Measurements from ENCODE around the gene ANGEL2.

ANGEL2 gene

DNA sequence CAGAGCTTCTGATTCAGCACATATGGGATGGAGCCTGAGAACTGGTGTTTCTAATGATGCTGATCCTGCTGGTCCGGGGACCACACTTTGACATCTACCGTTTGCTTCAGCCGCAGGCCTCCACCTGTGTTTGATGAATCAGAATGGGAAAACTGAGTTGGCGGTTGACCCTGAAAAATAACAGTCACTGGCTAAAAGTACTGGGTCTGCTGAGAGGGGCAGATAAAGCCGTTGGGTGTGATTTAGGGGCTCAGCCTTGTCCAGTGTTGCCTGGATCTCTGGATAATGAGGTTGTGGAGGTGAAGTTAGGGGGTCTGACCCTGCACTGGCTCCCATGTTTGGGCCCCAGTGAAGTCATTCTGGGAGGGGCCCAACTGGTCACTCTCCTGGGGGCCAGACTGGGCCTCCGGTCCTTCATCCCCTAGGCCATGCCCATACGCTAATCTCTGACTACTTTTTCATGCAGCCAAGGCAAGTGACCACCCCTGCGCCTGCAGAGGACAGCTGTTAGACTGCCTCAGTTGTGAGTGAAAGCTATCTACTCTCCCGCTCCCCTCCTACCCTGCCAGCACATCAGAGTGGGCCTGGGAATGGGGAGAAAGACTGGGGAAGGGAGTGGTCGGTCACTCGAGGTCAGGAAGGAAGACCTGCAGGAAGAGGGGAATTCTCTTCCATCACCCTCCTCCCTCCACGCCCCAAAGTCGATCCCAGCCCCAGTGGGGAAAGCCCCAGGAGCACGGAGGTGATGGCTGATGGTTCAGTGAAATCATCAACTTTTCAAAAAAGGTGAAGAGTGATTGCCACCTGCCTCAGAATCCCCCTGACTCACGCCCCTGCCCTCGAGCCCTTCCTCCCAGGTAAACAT lies 37.7 kb downstream of the ANGEL2 start:
- TF ChIP-seq POLR2A (IDR thresholded peaks at IDR 0.05; ENCODE audit: low read depth, low read length) (peak; percentile 16; the same call in 1 of the 2 replicates), POU2F2 (IDR thresholded peaks at IDR 0.05; ENCODE audit: low read depth, low read length) (0 out of 2 replicates have a peak, but pooled peaks have one; percentile 12), POLR2AphosphoS5 (IDR thresholded peaks at IDR 0.05; ENCODE audit: low read depth, low read length) (0 out of 2 replicates have a peak, but pooled peaks have one; percentile 5), SPI1 (IDR thresholded peaks at IDR 0.05; ENCODE audit: low read depth, low read length) (no peak), PAX5 (IDR thresholded peaks at IDR 0.05; ENCODE audit: insufficient read depth, low read length, severe bottlenecking) (no peak), TAF1 (IDR thresholded peaks at IDR 0.05; ENCODE audit: low read depth, low read length) (peak; percentile 37; the same call in 1 of the 2 replicates)
- FAIRE-seq (peak; percentile 67), DNase-seq (ENCODE audit: insufficient read length, low spot score) (no peak)

DNA sequence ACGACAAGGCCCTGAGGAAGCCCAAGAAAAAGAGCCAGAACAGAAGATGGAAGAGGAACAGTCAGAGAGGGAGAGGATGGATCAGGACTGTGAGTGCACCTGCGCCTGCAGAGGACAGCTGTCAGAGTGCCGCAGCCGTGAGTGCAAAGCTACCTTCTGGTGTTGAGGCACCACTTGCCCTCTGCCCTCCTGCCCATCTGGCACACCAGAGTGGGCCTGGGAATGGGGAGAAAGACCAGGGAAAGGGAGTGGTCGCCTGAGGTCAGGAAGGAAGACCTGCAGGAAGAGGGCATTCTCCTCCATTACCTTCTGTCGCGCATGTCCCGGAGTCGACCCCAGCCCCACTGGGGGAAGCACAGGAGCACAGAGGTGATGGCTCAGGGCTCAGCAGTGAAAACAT lies 39.1 kb downstream of the ANGEL2 start:
- FAIRE-seq, result no peak

DNA sequence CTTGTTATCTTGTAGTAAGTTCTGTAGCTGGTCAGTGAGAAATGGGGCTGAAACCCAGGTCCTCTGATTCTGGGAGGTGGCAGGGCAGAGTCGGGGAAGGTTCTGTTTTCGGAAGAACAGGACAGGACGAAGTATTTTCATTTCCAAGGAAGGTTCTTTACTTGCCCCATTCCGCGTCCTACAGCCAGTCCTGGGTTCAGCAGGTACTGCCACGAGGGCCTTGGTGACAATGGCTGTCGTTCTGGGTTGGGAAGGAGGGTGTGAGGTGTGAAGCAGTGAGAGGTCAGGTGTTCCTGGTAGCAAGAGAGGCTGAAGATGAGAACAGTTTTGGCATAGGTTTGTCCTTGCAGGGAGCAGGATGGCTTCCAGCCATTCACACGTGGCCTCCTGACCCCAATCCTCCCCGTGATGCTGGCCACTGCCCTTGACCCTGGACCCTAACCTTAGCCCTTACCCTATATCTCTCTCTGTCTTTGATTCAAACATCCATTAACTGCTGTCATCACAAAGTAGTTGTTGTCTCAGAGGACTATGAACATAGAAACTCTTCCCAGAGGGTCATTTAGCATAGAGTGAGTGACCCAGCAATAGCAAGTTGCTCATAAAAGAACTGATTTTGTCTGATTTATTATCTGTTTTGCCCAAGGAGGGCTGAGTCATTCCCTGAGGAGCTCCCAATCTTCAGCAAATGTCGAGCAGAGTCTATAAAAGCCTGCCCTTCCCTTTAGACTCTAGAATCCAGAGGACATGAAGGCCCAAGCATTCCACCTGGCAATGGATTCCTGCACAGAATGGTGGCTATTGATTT lies 40.4 kb downstream of the ANGEL2 start:
- TF ChIP-seq SPI1 (IDR thresholded peaks at IDR 0.05; ENCODE audit: low read depth, low read length), result no peak
- TF ChIP-seq POU2F2 (IDR thresholded peaks at IDR 0.05; ENCODE audit: low read depth, low read length), result no peak
- no peak for TF ChIP-seq TAF1 (IDR thresholded peaks at IDR 0.05; ENCODE audit: low read depth, low read length)
- TF ChIP-seq PAX5 (IDR thresholded peaks at IDR 0.05; ENCODE audit: insufficient read depth, low read length, severe bottlenecking), result no peak
- TF ChIP-seq POLR2A (IDR thresholded peaks at IDR 0.05; ENCODE audit: low read depth, low read length), result no peak
- no peak for TF ChIP-seq POLR2AphosphoS5 (IDR thresholded peaks at IDR 0.05; ENCODE audit: low read depth, low read length)
- FAIRE-seq (no peak), DNase-seq (ENCODE audit: insufficient read length, low spot score) (no peak)

More for the DNA sequence above, 39.1 kb downstream of the ANGEL2 start:
- no peak for TF ChIP-seq POU2F2 (IDR thresholded peaks at IDR 0.05; ENCODE audit: low read depth, low read length)
- TF ChIP-seq POLR2A (IDR thresholded peaks at IDR 0.05; ENCODE audit: low read depth, low read length), result no peak
- no peak for TF ChIP-seq SPI1 (IDR thresholded peaks at IDR 0.05; ENCODE audit: low read depth, low read length)
- TF ChIP-seq PAX5 (IDR thresholded peaks at IDR 0.05; ENCODE audit: insufficient read depth, low read length, severe bottlenecking), result no peak
- TF ChIP-seq POLR2AphosphoS5 (IDR thresholded peaks at IDR 0.05; ENCODE audit: low read depth, low read length), result no peak
- TF ChIP-seq TAF1 (IDR thresholded peaks at IDR 0.05; ENCODE audit: low read depth, low read length), result no peak
- no peak for DNase-seq (ENCODE audit: insufficient read length, low spot score)

DNA sequence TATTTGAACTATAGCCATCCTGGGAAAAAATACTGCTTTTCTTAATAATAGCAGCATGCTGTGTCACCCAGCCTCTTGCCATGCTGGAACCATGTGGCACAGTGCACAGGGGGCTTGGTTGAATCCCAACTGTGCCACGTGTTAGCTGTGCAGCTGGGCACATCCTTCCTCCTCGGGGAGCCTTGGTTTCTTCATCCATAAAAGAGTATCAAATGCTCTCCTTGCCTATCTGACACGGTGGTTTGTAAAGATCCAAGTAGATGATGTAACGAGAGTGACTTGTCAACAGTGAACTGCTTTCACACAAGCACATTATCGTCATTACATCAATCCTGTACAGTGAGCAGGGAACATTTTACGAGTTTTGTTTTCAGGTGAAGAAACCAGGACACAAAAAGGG lies 41.0 kb downstream of the ANGEL2 start:
- DNase-seq (ENCODE audit: insufficient read length, low spot score) (no peak), FAIRE-seq (no peak)
- TF ChIP-seq POLR2AphosphoS5 (IDR thresholded peaks at IDR 0.05; ENCODE audit: low read depth, low read length) (no peak), POLR2A (IDR thresholded peaks at IDR 0.05; ENCODE audit: low read depth, low read length) (no peak), POU2F2 (IDR thresholded peaks at IDR 0.05; ENCODE audit: low read depth, low read length) (no peak), PAX5 (IDR thresholded peaks at IDR 0.05; ENCODE audit: insufficient read depth, low read length, severe bottlenecking) (no peak), SPI1 (IDR thresholded peaks at IDR 0.05; ENCODE audit: low read depth, low read length) (no peak), TAF1 (IDR thresholded peaks at IDR 0.05; ENCODE audit: low read depth, low read length) (no peak)

DNA sequence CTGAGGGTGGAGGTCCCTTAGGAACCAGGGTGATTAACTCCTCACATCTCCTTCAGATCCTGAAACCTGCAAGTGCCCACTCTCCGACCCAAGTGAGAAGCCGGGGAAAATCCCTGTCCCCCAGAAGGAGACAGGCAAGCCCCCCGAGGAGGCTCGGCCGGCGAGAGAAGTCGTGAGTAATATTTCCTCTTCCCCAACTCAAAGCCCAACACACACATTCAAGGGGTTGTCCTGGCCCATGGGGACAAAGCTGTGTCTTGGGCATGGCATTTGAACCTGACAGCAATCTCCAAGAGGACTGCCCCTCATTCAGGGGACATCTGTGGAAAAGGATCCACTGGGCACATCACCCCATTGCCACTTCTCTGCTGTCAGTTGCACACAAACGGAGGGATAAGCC lies 41.8 kb downstream of the ANGEL2 start:
- FAIRE-seq (no peak), DNase-seq (ENCODE audit: insufficient read length, low spot score) (no peak)
- TF ChIP-seq PAX5 (IDR thresholded peaks at IDR 0.05; ENCODE audit: insufficient read depth, low read length, severe bottlenecking), result no peak
- no peak for TF ChIP-seq TAF1 (IDR thresholded peaks at IDR 0.05; ENCODE audit: low read depth, low read length)
- no peak for TF ChIP-seq POLR2AphosphoS5 (IDR thresholded peaks at IDR 0.05; ENCODE audit: low read depth, low read length)
- TF ChIP-seq POU2F2 (IDR thresholded peaks at IDR 0.05; ENCODE audit: low read depth, low read length), result no peak
- no peak for TF ChIP-seq POLR2A (IDR thresholded peaks at IDR 0.05; ENCODE audit: low read depth, low read length)
- no peak for TF ChIP-seq SPI1 (IDR thresholded peaks at IDR 0.05; ENCODE audit: low read depth, low read length)

DNA sequence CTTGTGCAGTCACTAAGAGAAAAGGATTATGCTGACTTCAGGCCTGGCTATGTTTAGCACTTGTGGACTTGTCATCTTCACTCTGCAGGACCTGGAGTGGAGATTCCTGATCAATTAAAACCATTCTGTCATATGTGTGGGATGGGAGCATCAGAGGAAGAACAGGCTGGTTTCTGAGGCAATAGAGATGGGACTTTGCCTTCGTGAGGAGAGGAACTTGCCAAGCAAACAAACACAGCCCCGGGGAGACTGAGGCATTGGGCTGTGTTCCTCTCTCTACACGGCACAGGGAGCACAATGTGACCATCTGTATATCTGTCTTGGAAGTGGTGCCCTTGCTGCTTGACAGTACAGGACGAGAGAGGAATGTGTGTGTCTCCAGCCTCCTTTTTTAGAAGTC lies 42.2 kb downstream of the ANGEL2 start:
- no peak for FAIRE-seq
- TF ChIP-seq TAF1 (IDR thresholded peaks at IDR 0.05; ENCODE audit: low read depth, low read length) (no peak), PAX5 (IDR thresholded peaks at IDR 0.05; ENCODE audit: insufficient read depth, low read length, severe bottlenecking) (no peak), POU2F2 (IDR thresholded peaks at IDR 0.05; ENCODE audit: low read depth, low read length) (no peak), SPI1 (IDR thresholded peaks at IDR 0.05; ENCODE audit: low read depth, low read length) (no peak)

DNA sequence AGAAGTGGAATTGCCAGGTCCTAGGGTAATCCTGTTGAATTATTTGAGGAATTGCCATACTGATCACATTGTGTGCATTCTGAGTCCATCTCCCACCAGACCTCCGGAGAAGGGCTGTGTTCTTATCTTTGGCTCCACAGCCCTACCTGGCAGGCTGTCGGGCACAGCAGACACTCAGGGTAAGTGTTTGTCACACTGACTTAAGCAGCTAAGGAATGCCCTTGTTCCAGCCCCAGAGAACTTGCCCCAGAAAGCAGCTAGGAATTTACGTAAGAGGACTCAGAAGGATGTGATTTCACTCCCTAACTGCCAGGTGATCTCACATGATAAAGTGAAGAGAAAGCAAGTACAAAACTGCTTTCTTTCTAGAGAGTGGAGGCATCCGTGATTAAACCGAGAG lies 44.4 kb downstream of the ANGEL2 start:
- DNase-seq (ENCODE audit: insufficient read length, low spot score) (no peak), FAIRE-seq (no peak)
- TF ChIP-seq SPI1 (IDR thresholded peaks at IDR 0.05; ENCODE audit: low read depth, low read length), result no peak
- no peak for TF ChIP-seq PAX5 (IDR thresholded peaks at IDR 0.05; ENCODE audit: insufficient read depth, low read length, severe bottlenecking)
- no peak for TF ChIP-seq TAF1 (IDR thresholded peaks at IDR 0.05; ENCODE audit: low read depth, low read length)
- TF ChIP-seq POLR2AphosphoS5 (IDR thresholded peaks at IDR 0.05; ENCODE audit: low read depth, low read length), result no peak
- no peak for TF ChIP-seq POU2F2 (IDR thresholded peaks at IDR 0.05; ENCODE audit: low read depth, low read length)
- TF ChIP-seq POLR2A (IDR thresholded peaks at IDR 0.05; ENCODE audit: low read depth, low read length), result no peak

More for the DNA sequence above, 42.2 kb downstream of the ANGEL2 start:
- DNase-seq (ENCODE audit: insufficient read length, low spot score), result no peak

DNA sequence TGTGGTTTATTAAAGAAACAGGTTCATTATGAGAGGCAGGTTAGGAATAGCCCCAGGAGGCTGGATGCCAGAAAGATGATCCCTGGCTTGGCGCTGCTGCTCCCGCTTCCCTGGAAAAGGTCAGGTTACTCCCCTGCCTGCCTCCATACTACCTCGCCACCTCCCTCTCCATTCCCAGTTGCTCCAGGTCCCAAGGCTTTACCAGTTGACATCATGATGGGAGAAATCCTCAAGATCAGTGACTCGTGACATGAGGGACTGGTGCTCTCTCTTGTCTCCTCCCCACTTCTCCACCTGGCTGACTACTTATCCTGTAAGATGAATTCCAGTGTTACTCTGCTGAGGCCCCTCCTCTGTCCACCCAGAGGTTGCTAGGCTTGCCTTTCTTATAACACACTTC lies 45.6 kb downstream of the ANGEL2 start:
- no peak for FAIRE-seq
- TF ChIP-seq POLR2AphosphoS5 (IDR thresholded peaks at IDR 0.05; ENCODE audit: low read depth, low read length), result no peak
- no peak for TF ChIP-seq SPI1 (IDR thresholded peaks at IDR 0.05; ENCODE audit: low read depth, low read length)
- TF ChIP-seq POLR2A (IDR thresholded peaks at IDR 0.05; ENCODE audit: low read depth, low read length), result no peak
- no peak for TF ChIP-seq POU2F2 (IDR thresholded peaks at IDR 0.05; ENCODE audit: low read depth, low read length)
- no peak for TF ChIP-seq PAX5 (IDR thresholded peaks at IDR 0.05; ENCODE audit: insufficient read depth, low read length, severe bottlenecking)
- TF ChIP-seq TAF1 (IDR thresholded peaks at IDR 0.05; ENCODE audit: low read depth, low read length), result no peak
- no peak for DNase-seq (ENCODE audit: insufficient read length, low spot score)

DNA sequence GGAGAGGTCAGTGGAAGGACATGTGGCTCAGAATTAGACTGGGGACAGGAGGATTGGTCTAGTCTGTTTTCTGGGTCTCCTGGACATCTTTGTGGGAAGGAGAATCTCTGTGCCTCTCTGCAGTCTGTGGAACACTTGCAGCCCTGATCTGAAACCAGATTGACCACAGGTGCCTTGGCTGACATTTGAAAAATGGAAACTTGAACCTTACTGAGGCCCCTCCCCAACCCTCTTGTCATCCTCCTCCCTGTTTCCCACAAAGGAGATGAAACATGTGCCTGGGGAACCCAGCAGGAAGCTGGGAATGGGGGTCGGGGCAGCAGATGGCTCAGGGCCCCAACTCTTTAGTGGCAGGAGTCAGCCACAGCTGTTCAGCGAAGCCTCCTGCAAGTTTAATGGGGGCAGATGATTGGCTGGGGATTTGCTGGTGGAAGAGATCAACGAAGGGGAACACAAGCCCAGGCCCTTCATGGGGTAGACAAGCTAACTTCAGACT lies 47.3 kb downstream of the ANGEL2 start:
- peak; percentile 79 for FAIRE-seq

More for the DNA sequence above, 47.3 kb downstream of the ANGEL2 start:
- no peak for DNase-seq (ENCODE audit: insufficient read length, low spot score)
- no peak for TF ChIP-seq POLR2AphosphoS5 (IDR thresholded peaks at IDR 0.05; ENCODE audit: low read depth, low read length)
- TF ChIP-seq PAX5 (IDR thresholded peaks at IDR 0.05; ENCODE audit: insufficient read depth, low read length, severe bottlenecking), result no peak
- TF ChIP-seq POU2F2 (IDR thresholded peaks at IDR 0.05; ENCODE audit: low read depth, low read length), result no peak
- TF ChIP-seq SPI1 (IDR thresholded peaks at IDR 0.05; ENCODE audit: low read depth, low read length), result no peak
- no peak for TF ChIP-seq POLR2A (IDR thresholded peaks at IDR 0.05; ENCODE audit: low read depth, low read length)
- TF ChIP-seq TAF1 (IDR thresholded peaks at IDR 0.05; ENCODE audit: low read depth, low read length), result no peak

All from GM12891 (cell line).